GM12878 (cell line): Measurements from ENCODE around the gene DPF3. TPM values are rescaled to one million over a fixed set of nuclear protein-coding genes. Genes with fewer than 3 reads are reported as not detected.

Experiments
- ATAC-seq: fragments of 200-7000 bp; cut with Tn5 transposase; 3 replicates; pipeline ENCODE4 v1.9.1; 2020; ENCODE audit warnings: mild to moderate bottlenecking, moderate library complexity
- BruUV-seq: library from RNA; stranded (reverse); fragments of 400-500 nt; replicated peaks from 2 replicates; lab custom pipeline; 2021; lab: Mats Ljungman, UMichigan
- CTCF ChIA-PET: fragments of 300-600 bp; sonication (Branson Sonifier 250); formaldehyde crosslinking; extraction: SDS; loops from one replicate; lab custom pipeline; 2021; ENCODE audit warnings: inconsistent platforms; lab: Yijun Ruan, JAX
- POLR2A ChIA-PET: fragments of 350-600 bp; formaldehyde crosslinking; extraction: SDS; loops from one replicate; lab custom pipeline; 2021; ENCODE audit warnings: inconsistent platforms; lab: Charles Lee
- RAD21 ChIA-PET: fragments of 300-600 bp; sonication (Branson Sonifier 250); formaldehyde crosslinking; loops from one replicate; lab custom pipeline; 2023; ENCODE audit warnings: antibody characterized with exemption; ENCODE audit not compliant: unreplicated experiment; lab: Charles Lee
- SMC1A ChIA-PET: fragments of 300-600 bp; sonication (Branson Sonifier 250); formaldehyde crosslinking; loops from one replicate; lab custom pipeline; 2023; ENCODE audit not compliant: unreplicated experiment, uncharacterized antibody; lab: Charles Lee
- DNase-seq: peaks from one replicate; pipeline ENCODE4 v3.0.0-alpha.2; 2011; ENCODE audit warnings: low read depth, low spot score
- FAIRE-seq: peaks from 3 replicates; lab custom pipeline; 2011; peaks lifted over from hg19 to GRCh38; lab: Jason Lieb, UNC
- H2AFZ ChIP-seq: 2 replicates; pipeline ENCODE4 v1.6.0; 2011; ENCODE audit warnings: low read depth, low read length, control low read depth; ENCODE audit not compliant: control insufficient read depth
- H3K27ac ChIP-seq: 2 replicates; pipeline ENCODE4 v1.5.1; 2011; ENCODE audit warnings: control low read depth; ENCODE audit not compliant: control insufficient read depth, insufficient read depth
- H3K27me3 ChIP-seq, 2 experiments: replicated peaks in 1 of 2; 2 replicates each; pipeline versions ENCODE4 v1.6.0 to v1.6.1; 2011; ENCODE audit warnings: low read length in 1 of 2; ENCODE audit not compliant: control insufficient read depth in 2 of 2, insufficient read depth in 2 of 2
- H3K36me3 ChIP-seq, 2 experiments: 2 replicates each; pipeline ENCODE4 v1.5.1; 2011; ENCODE audit warnings: low read length in 1 of 2; ENCODE audit not compliant: control insufficient read depth in 2 of 2, insufficient read depth in 2 of 2
- H3K4me1 ChIP-seq: 2 replicates; pipeline ENCODE4 v1.6.1; 2011; ENCODE audit warnings: mild to moderate bottlenecking, low read length, moderate library complexity, mixed read lengths; ENCODE audit not compliant: control insufficient read depth, insufficient read depth
- H3K4me2 ChIP-seq: 2 replicates; pipeline ENCODE4 v1.6.0; 2011; ENCODE audit warnings: control low read depth; ENCODE audit not compliant: control insufficient read depth, insufficient read depth
- H3K4me3 ChIP-seq: fragments of 200-600 bp; sonication (generic); 2 replicates; pipeline ENCODE4 v1.5.1; 2016
- H3K79me2 ChIP-seq: 2 replicates; pipeline ENCODE4 v1.6.0; 2011; ENCODE audit warnings: low read length; ENCODE audit not compliant: control insufficient read depth, insufficient read depth
- H3K9ac ChIP-seq: 2 replicates; pipeline ENCODE4 v1.8.0; 2011; ENCODE audit warnings: low read length, control low read depth, mixed read lengths; ENCODE audit not compliant: control insufficient read depth, insufficient read depth
- H3K9me3 ChIP-seq: replicated peaks from 3 replicates; pipeline ENCODE4 v1.5.1; 2011; ENCODE audit warnings: mild to moderate bottlenecking, low read length; ENCODE audit not compliant: control insufficient read depth, insufficient read depth
- H4K20me1 ChIP-seq: 2 replicates; pipeline ENCODE4 v1.6.0; 2011; ENCODE audit not compliant: control insufficient read depth, insufficient read depth
- E4F1 ChIP-seq: fragments of 450-650 bp; IDR thresholded peaks from 2 replicates; pipeline ENCODE4 v1.6.1; 2018; ENCODE audit warnings: borderline replicate concordance, mild to moderate bottlenecking; ENCODE audit not compliant: partially characterized antibody
- GATAD2B ChIP-seq: fragments of 450-650 bp; conservative IDR thresholded peaks from 2 replicates; pipeline ENCODE4 v1.6.1; 2017; ENCODE audit warnings: low read depth, mild to moderate bottlenecking, moderate library complexity
- HDGF ChIP-seq: fragments of 450-650 bp; IDR thresholded peaks from 2 replicates; pipeline ENCODE4 v1.6.1; 2016; ENCODE audit warnings: antibody characterized with exemption
- KLF5 ChIP-seq: fragments of 450-650 bp; IDR thresholded peaks from 2 replicates; pipeline ENCODE4 v1.6.1; 2014; ENCODE audit warnings: mild to moderate bottlenecking; ENCODE audit not compliant: partially characterized antibody
- NBN ChIP-seq: fragments of 450-650 bp; IDR thresholded peaks from 2 replicates; pipeline ENCODE4 v1.6.1; 2016
- NFYB ChIP-seq: IDR thresholded peaks from 2 replicates; pipeline ENCODE4 v1.6.1; 2011; ENCODE audit warnings: low read depth, mild to moderate bottlenecking, low read length, improper control_type of control experiment, moderate library complexity; ENCODE audit not compliant: insufficient read depth
- PAX8 ChIP-seq: fragments of 450-650 bp; IDR thresholded peaks from 2 replicates; pipeline ENCODE4 v1.6.1; 2017; ENCODE audit warnings: mild to moderate bottlenecking, moderate library complexity
- PML ChIP-seq: IDR thresholded peaks from 2 replicates; pipeline ENCODE4 v1.6.1; 2012; ENCODE audit warnings: low read length, inconsistent platforms
- RELA ChIP-seq: fragments of 450-650 bp; IDR thresholded peaks from 2 replicates; pipeline ENCODE4 v1.8.0; 2014; ENCODE audit warnings: borderline replicate concordance; ENCODE audit not compliant: partially characterized antibody
- RFX5 ChIP-seq: IDR thresholded peaks from 2 replicates; pipeline ENCODE4 v1.6.1; 2011; ENCODE audit warnings: low read depth, low read length, improper control_type of control experiment
- SKIL ChIP-seq: fragments of 450-650 bp; IDR thresholded peaks from 2 replicates; pipeline ENCODE4 v1.6.1; 2017; ENCODE audit warnings: mild to moderate bottlenecking, low read depth, inconsistent platforms; ENCODE audit not compliant: poor library complexity, severe bottlenecking
- SMARCA5 ChIP-seq: fragments of 450-650 bp; IDR thresholded peaks from 2 replicates; pipeline ENCODE4 v1.6.1; 2017; ENCODE audit warnings: mild to moderate bottlenecking
- TARDBP ChIP-seq: IDR thresholded peaks from 2 replicates; pipeline ENCODE4 v1.6.1; 2016; ENCODE audit warnings: borderline replicate concordance
- ZBTB40 ChIP-seq: fragments of 450-650 bp; IDR thresholded peaks from 2 replicates; pipeline ENCODE4 v1.6.1; 2016; ENCODE audit warnings: mild to moderate bottlenecking, moderate library complexity, borderline replicate concordance
- ZNF217 ChIP-seq: fragments of 450-650 bp; IDR thresholded peaks from 2 replicates; pipeline ENCODE4 v1.6.1; 2017; ENCODE audit warnings: antibody characterized with exemption, mild to moderate bottlenecking
- ZNF274 ChIP-seq: IDR thresholded peaks from one replicate; pipeline ENCODE4 v1.8.0; 2011; ENCODE audit not compliant: insufficient read length, insufficient read depth
- ZZZ3 ChIP-seq: IDR thresholded peaks from 2 replicates; pipeline ENCODE4 v1.6.1; 2011; ENCODE audit warnings: low read depth; ENCODE audit not compliant: control insufficient read depth, insufficient read length
- WGBS: methylation state at CpG from one replicate; pipeline ENCODE4 v1.1.6; 2016; ENCODE audit warnings: low lambda C conversion rate; ENCODE audit not compliant: insufficient replicate concordance, insufficient coverage; ENCODE audit errors: missing lambda C conversion rate; 5-methylcytosine and 5-hydroxymethylcytosine counted together
- in situ Hi-C: fragments of 300-500 bp; cut with MboI; formaldehyde crosslinking; loops from 9 replicates; pipeline ENCODE4 v1.14.3; 2018; ENCODE audit warnings: mixed read lengths
- intact Hi-C: fragments of 100-400 bp; cut with micrococcal nuclease; formaldehyde crosslinking; loops from one replicate; pipeline ENCODE4 v1.14.2; 2022; ENCODE audit not compliant: unreplicated experiment
- polyA plus RNA-seq, 11 experiments: library from polyadenylated mRNA; depleted of rRNA in 4 of 11; unstranded in 6 of 11; stranded (reverse) in 5 of 11; fragments of >200 nt; fragmentation: Nextera tagmentation in 4 of 11; fragmentation: Illumina TruSeq in 1 of 11; extraction: Ambion mirVana in 4 of 11; extraction: Trizol in 1 of 11; gene quantifications; 1 replicate in 1 of 11; 2 replicates in 10 of 11; pipeline versions ENCODE4 v1.2.1 to v1.2.3, GENCODE V29; 2011 to 2016; ENCODE audit warnings: inconsistent platforms in 2 of 11, missing spikeins in 2 of 11, low read depth in 1 of 11
- total RNA-seq, 4 experiments: library from RNA; depleted of rRNA in 3 of 4; stranded (reverse); fragments of >200 nt in 3 of 4; fragmentation: Illumina TruSeq in 1 of 4; extraction: Trizol in 1 of 4; gene quantifications; 2 replicates each; pipeline versions ENCODE4 v1.2.1 to v1.2.3, GENCODE V29; 2013 to 2021

DPF3 gene
- total and polyA plus RNA-seq, 10 of the 15 experiments (the other 5 are each of a cell fraction or from before 2014, with no cell fraction given), result 0.69 to 8.0 (median 2.2) TPM

GRCh38 chr14:72753044-72753710 lies 140.7 kb downstream of the DPF3 start:
- H3K4me1 ChIP-seq, result no peaks in the 10 kb centered on the region
- H3K36me3 ChIP-seq, result no peaks in the 10 kb centered on the region
- in situ Hi-C loops (no loop called here), intact Hi-C loops (no loop called here)
- H2AFZ ChIP-seq, result no peak overlapping the region
- CTCF ChIA-PET, result interaction anchor here (1.6 kb wide), 1 partner anchor 239 kb away, joined by 4 read pairs; no protein-coding TSS in a partner anchor
- H3K4me2 ChIP-seq, result no peak overlapping the region
- no peaks in the 10 kb centered on the region for H3K27me3 ChIP-seq
- ATAC-seq, result no peak
- no peaks in the 10 kb centered on the region; the same call in 2 of the 3 replicates for H3K9me3 ChIP-seq
- no TSS peak for BruUV-seq
- no peaks in the 10 kb centered on the region for H4K20me1 ChIP-seq
- RAD21 ChIA-PET, result no interaction called here
- SMC1A ChIA-PET, result interaction anchor here (0.8 kb wide), 1 partner anchor 75 kb away, joined by 3 read pairs; no protein-coding TSS in a partner anchor
- H3K4me3 ChIP-seq, result no peak overlapping the region
- 58% methylated on average over 8 of the region's 8 CpGs for WGBS
- DNase-seq, result no peak
- no peak overlapping the region for H3K27ac ChIP-seq
- no peak overlapping the region for H3K9ac ChIP-seq
- H3K79me2 ChIP-seq, result no peaks in the 10 kb centered on the region
- FAIRE-seq, result no peak
- POLR2A ChIA-PET, result interaction anchor here (0.5 kb wide), 1 partner anchor 1035 kb away, joined by 3 read pairs; no protein-coding TSS in a partner anchor
- TF ChIP-seq RFX5 (no peak), HDGF (no peak), NFYB (no peak), PML (no peak), KLF5 (no peak), ZNF274 (no peak), NBN (no peak), SKIL (no peak), SMARCA5 (no peak), ZBTB40 (no peak), RELA (no peak), TARDBP (no peak), ZNF217 (no peak), E4F1 (no peak), PAX8 (no peak), ZZZ3 (no peak), GATAD2B (no peak)
